H1 (cell line): ENCODE measurements around the gene OR10AD1. TPM values are rescaled to one million over a fixed set of nuclear protein-coding genes. Genes with fewer than 3 reads are reported as not detected.

Experiments
- CTCF ChIA-PET: fragments of 300-600 bp; sonication (Branson Sonifier 250); formaldehyde crosslinking; loops from one replicate; lab custom pipeline; 2021; ENCODE audit not compliant: partially characterized antibody; lab: Charles Lee
- POLR2A ChIA-PET: fragments of 300-600 bp; sonication (Branson Sonifier 250); formaldehyde crosslinking; loops from one replicate; lab custom pipeline; 2021; ENCODE audit warnings: inconsistent platforms; ENCODE audit not compliant: partially characterized antibody; lab: Charles Lee
- DNase-seq, 2 experiments: peaks; one replicate each; pipeline versions ENCODE4 v3.0.0 to v3.0.0-alpha.2; 2010 to 2022; ENCODE audit warnings: low spot score in 2 of 2, low read depth in 1 of 2, mixed read lengths in 1 of 2
- FAIRE-seq: peaks from 2 replicates; lab custom pipeline; 2011; peaks lifted over from hg19 to GRCh38; lab: Jason Lieb, UNC
- H2AFZ ChIP-seq: 2 replicates; pipeline ENCODE4 v1.8.1; 2012; ENCODE audit warnings: low read length, inconsistent platforms
- H2AK5ac ChIP-seq: 2 replicates; pipeline ENCODE4 v1.6.1; 2013; ENCODE audit warnings: low read depth, low read length
- H2BK120ac ChIP-seq: replicated peaks from 2 replicates; pipeline ENCODE3; 2013; ENCODE audit warnings: low read depth, low read length, inconsistent platforms
- H2BK12ac ChIP-seq: 2 replicates; pipeline ENCODE4 v1.6.1; 2013; ENCODE audit warnings: low read depth, low read length
- H2BK15ac ChIP-seq: 2 replicates; pipeline ENCODE4 v1.6.1; 2013; ENCODE audit warnings: low read length
- H2BK20ac ChIP-seq: 2 replicates; pipeline ENCODE4 v1.6.1; 2013; ENCODE audit warnings: low read length
- H2BK5ac ChIP-seq: 2 replicates; pipeline ENCODE4 v1.6.1; 2013; ENCODE audit warnings: low read depth, low read length
- H3K14ac ChIP-seq: 2 replicates; pipeline ENCODE4 v1.6.1; 2013; ENCODE audit warnings: inconsistent platforms; ENCODE audit not compliant: insufficient read length
- H3K18ac ChIP-seq: 2 replicates; pipeline ENCODE4 v1.6.1; 2013; ENCODE audit warnings: low read length; ENCODE audit errors: extremely low read depth
- H3K23ac ChIP-seq: 2 replicates; pipeline ENCODE4 v1.6.1; 2013; ENCODE audit warnings: inconsistent platforms; ENCODE audit not compliant: insufficient read length
- H3K23me2 ChIP-seq: 2 replicates; pipeline ENCODE4 v1.6.1; 2013; ENCODE audit warnings: low read depth, low read length
- H3K27ac ChIP-seq: 2 replicates; pipeline ENCODE4 v1.6.1; 2011; ENCODE audit warnings: low read depth, low read length, inconsistent platforms
- H3K27me3 ChIP-seq, 4 experiments: replicated peaks in 1 of 4; 1 replicate in 1 of 4; 2 replicates in 3 of 4; pipeline versions ENCODE4 v1.6.1 to v1.8.1; 2011 to 2013; ENCODE audit warnings: low read length in 3 of 4, mild to moderate bottlenecking in 3 of 4, inconsistent platforms in 2 of 4, mixed read lengths in 2 of 4, moderate library complexity in 1 of 4; ENCODE audit not compliant: control insufficient read depth in 3 of 4, insufficient read depth in 3 of 4; ENCODE audit errors: extremely low read depth in 1 of 4
- H3K36me3 ChIP-seq, 4 experiments: 2 replicates each; pipeline versions ENCODE4 v1.6.1 to v1.8.1; 2011 to 2013; ENCODE audit warnings: mild to moderate bottlenecking in 4 of 4, low read length in 3 of 4, moderate library complexity in 2 of 4, control low read depth in 1 of 4, inconsistent platforms in 1 of 4; ENCODE audit not compliant: insufficient read depth in 4 of 4, control insufficient read depth in 2 of 4
- H3K4ac ChIP-seq: replicated peaks from 2 replicates; pipeline ENCODE3; 2013; ENCODE audit warnings: low read length, low read depth, mixed read lengths, inconsistent platforms; ENCODE audit not compliant: insufficient read length
- H3K4me1 ChIP-seq, 4 experiments: replicated peaks in 1 of 4; 1 replicate in 1 of 4; 2 replicates in 3 of 4; pipeline versions ENCODE4 v1.6.1 to v1.8.1; 2011 to 2013; ENCODE audit warnings: low read length in 3 of 4, inconsistent platforms in 2 of 4, mixed read lengths in 1 of 4; ENCODE audit not compliant: insufficient read depth in 4 of 4, control insufficient read depth in 3 of 4
- H3K4me2 ChIP-seq, 2 experiments: 2 replicates each; pipeline versions ENCODE4 v1.6.1 to v1.8.1; 2011 to 2013; ENCODE audit warnings: low read depth in 2 of 2, low read length in 2 of 2, control low read depth in 1 of 2, inconsistent platforms in 1 of 2, mild to moderate bottlenecking in 1 of 2; ENCODE audit not compliant: insufficient read depth in 1 of 2
- H3K4me3 ChIP-seq, 4 experiments: fragments of 200-600, 300-600 bp in 1 of 4; sonication (generic), shearing (Covaris generic), sonication (Bioruptor Twin) in 1 of 4; 2 replicates each; pipeline versions ENCODE4 v1.5.1 to v1.8.1; 2011 to 2016; ENCODE audit warnings: low read length in 4 of 4, low read depth in 3 of 4, control low read depth in 2 of 4, inconsistent platforms in 2 of 4, mild to moderate bottlenecking in 2 of 4, mixed read lengths in 1 of 4, moderate library complexity in 1 of 4; ENCODE audit not compliant: insufficient read depth in 2 of 4; ENCODE audit errors: extremely low read depth in 1 of 4
- H3K56ac ChIP-seq: replicated peaks from 2 replicates; pipeline ENCODE3; 2013; ENCODE audit warnings: low read depth, mild to moderate bottlenecking, mixed read lengths, low read length, inconsistent platforms; ENCODE audit not compliant: insufficient read length
- H3K79me1 ChIP-seq: 2 replicates; pipeline ENCODE4 v1.6.1; 2013; ENCODE audit warnings: low read depth, low read length, control low read depth
- H3K79me2 ChIP-seq, 2 experiments: 2 replicates each; pipeline versions ENCODE4 v1.6.1 to v1.8.1; 2012 to 2013; ENCODE audit warnings: low read length in 2 of 2, mild to moderate bottlenecking in 2 of 2, inconsistent platforms in 1 of 2; ENCODE audit not compliant: insufficient read depth in 2 of 2, control insufficient read depth in 1 of 2
- H3K9ac ChIP-seq, 4 experiments: replicated peaks in 1 of 4; 1 replicate in 1 of 4; 2 replicates in 3 of 4; pipeline versions ENCODE4 v1.6.1 to v1.8.1; 2011 to 2013; ENCODE audit warnings: low read depth in 3 of 4, low read length in 3 of 4, control low read depth in 2 of 4, mild to moderate bottlenecking in 2 of 4, moderate library complexity in 2 of 4, inconsistent platforms in 1 of 4; ENCODE audit errors: extremely low read depth in 1 of 4
- H3K9me3 ChIP-seq, 2 experiments: 2 replicates each; pipeline versions ENCODE4 v1.6.1 to v1.8.1; 2012 to 2013; ENCODE audit warnings: mild to moderate bottlenecking in 2 of 2, moderate library complexity in 2 of 2, control low read depth in 1 of 2, inconsistent platforms in 1 of 2, low read depth in 1 of 2, low read length in 1 of 2, mixed read lengths in 1 of 2; ENCODE audit not compliant: insufficient read depth in 2 of 2
- H4K20me1 ChIP-seq, 2 experiments: replicated peaks in 1 of 2; 2 replicates each; pipeline versions ENCODE3 to v1.8.1; 2011 to 2013; ENCODE audit warnings: inconsistent platforms in 2 of 2, low read length in 2 of 2, mild to moderate bottlenecking in 1 of 2; ENCODE audit not compliant: insufficient read depth in 2 of 2, control insufficient read depth in 1 of 2
- H4K5ac ChIP-seq: 2 replicates; pipeline ENCODE4 v1.6.1; 2013; ENCODE audit warnings: low read length, low read depth, mixed read lengths, inconsistent platforms; ENCODE audit not compliant: insufficient read length
- H4K8ac ChIP-seq: 2 replicates; pipeline ENCODE4 v1.8.0; 2013; ENCODE audit warnings: mild to moderate bottlenecking, moderate library complexity, low read length, inconsistent platforms; ENCODE audit not compliant: insufficient read depth; ENCODE audit errors: extremely low read depth
- H4K91ac ChIP-seq: replicated peaks from 2 replicates; pipeline ENCODE3; 2013; ENCODE audit warnings: low read length, mixed read lengths, inconsistent platforms; ENCODE audit not compliant: insufficient read length
- CBX5 ChIP-seq: fragments of 300-800, 300-1000 bp; sonication (generic); IDR thresholded peaks from 2 replicates; pipeline ENCODE4 v1.7.1; 2016; ENCODE audit warnings: antibody characterized with exemption, low read length, low read depth
- CREB1 ChIP-seq: IDR thresholded peaks from 2 replicates; pipeline ENCODE4 v1.6.1; 2012; ENCODE audit warnings: inconsistent platforms
- KDM4A ChIP-seq: IDR thresholded peaks from one replicate; pipeline ENCODE4 v1.7.1; 2012; ENCODE audit warnings: low read depth, mild to moderate bottlenecking, moderate library complexity, low read length, inconsistent platforms; ENCODE audit not compliant: severe bottlenecking
- KDM5A ChIP-seq: fragments of 200-600 bp; IDR thresholded peaks from 2 replicates; pipeline ENCODE4 v1.7.1; 2012; ENCODE audit warnings: mild to moderate bottlenecking, low read length, inconsistent platforms, mixed read lengths
- RFX5 ChIP-seq: IDR thresholded peaks from 2 replicates; pipeline ENCODE4 v1.6.1; 2011; ENCODE audit warnings: low read depth, low read length, improper control_type of control experiment, borderline replicate concordance
- SIN3A ChIP-seq, 2 experiments: IDR thresholded peaks in 1 of 2; conservative IDR thresholded peaks in 1 of 2; 2 replicates each; pipeline ENCODE4 v1.6.1; 2011 to 2012; ENCODE audit warnings: low read length in 2 of 2, improper control_type of control experiment in 1 of 2, low read depth in 1 of 2, mild to moderate bottlenecking in 1 of 2
- SUZ12 ChIP-seq: fragments of 200-600 bp; sonication (generic); IDR thresholded peaks from 2 replicates; pipeline ENCODE4 v1.6.1; 2012; ENCODE audit warnings: mild to moderate bottlenecking, inconsistent platforms, low read length, moderate library complexity, mixed read lengths
- YY1 ChIP-seq: IDR thresholded peaks from 2 replicates; pipeline ENCODE4 v1.6.1; 2011; ENCODE audit warnings: low read depth, mild to moderate bottlenecking, low read length
- WGBS, 2 experiments: shearing (Covaris generic) in 1 of 2; methylation state at CpG; one replicate each; pipeline versions ENCODE4 v1.1.6 to v1.1.7; 2013 to 2015; ENCODE audit warnings: low lambda C conversion rate in 2 of 2, mixed read lengths in 2 of 2, inconsistent platforms in 1 of 2, low coverage in 1 of 2, missing lambda C conversion rate in 1 of 2; ENCODE audit not compliant: insufficient replicate concordance in 2 of 2, insufficient coverage in 1 of 2, insufficient read length in 1 of 2; ENCODE audit errors: extremely low coverage in 1 of 2, missing lambda C conversion rate in 1 of 2; 5-methylcytosine and 5-hydroxymethylcytosine counted together
- polyA plus RNA-seq, 7 experiments: library from polyadenylated mRNA; depleted of rRNA in 3 of 7; stranded (reverse) in 5 of 7; unstranded in 2 of 7; fragments of >200 nt in 5 of 7; fragments of 200-250 nt in 2 of 7; gene quantifications; 1 replicate in 5 of 7; 2 replicates in 1 of 7; 4 replicates in 1 of 7; pipeline versions ENCODE4 v1.2.1 to v1.2.3, GENCODE V29; 2011 to 2013; ENCODE audit warnings: missing spikeins in 2 of 7, mixed read lengths in 2 of 7
- total RNA-seq: library from RNA; stranded (reverse); fragmentation: NEBNext Ultra II Directional; extraction: Animal tissue kit (Norgen Biotek cat#: 25700); gene quantifications from 2 replicates; pipeline ENCODE4 v1.2.1, GENCODE V29; 2021
- TF ChIP-seq, protein P1 (sequence below), 3 experiments: IDR thresholded peaks; 1 replicate in 2 of 3; 2 replicates in 1 of 3; pipeline versions ENCODE4 v1.5.1 to v1.6.1; 2011; ENCODE audit warnings: low read length in 3 of 3, mild to moderate bottlenecking in 3 of 3, inconsistent platforms in 2 of 3, low read depth in 1 of 3, moderate library complexity in 1 of 3; ENCODE audit not compliant: insufficient read depth in 1 of 3; ENCODE audit errors: control extremely low read depth in 1 of 3
- TF ChIP-seq, protein P2 (sequence below): IDR thresholded peaks from 2 replicates; pipeline ENCODE4 v1.6.1; 2011; ENCODE audit warnings: low read depth, mild to moderate bottlenecking, low read length; ENCODE audit not compliant: insufficient read depth

The OR10AD1 gene
- total and polyA plus RNA-seq, 2 of the 8 experiments (the other 6 are each of a cell fraction or from before 2014, with no cell fraction given), result not detected

DNA sequence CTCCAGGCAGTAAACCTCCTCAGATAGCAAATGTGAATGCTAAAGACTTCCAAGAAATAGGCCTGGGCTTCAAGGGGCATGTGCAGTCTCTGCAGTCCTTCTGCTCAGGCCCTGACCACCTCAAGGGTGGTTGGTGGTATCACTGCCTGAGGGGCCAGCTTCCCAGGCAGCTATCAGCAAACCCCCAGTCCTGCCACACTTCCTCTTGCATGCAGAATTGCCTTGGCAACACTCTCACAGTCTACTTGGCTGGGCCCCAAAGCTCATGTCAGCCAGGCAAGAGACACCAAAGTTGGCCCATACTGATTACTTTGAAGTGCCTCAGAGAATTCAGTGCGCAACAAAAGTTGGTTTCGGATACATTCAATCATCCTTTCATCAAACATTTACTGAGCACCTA lies 42.3 kb downstream of the OR10AD1 start:
- no peak for FAIRE-seq
- CTCF ChIA-PET, result interaction anchor here (0.6 to 1.6 kb wide), 6 partner anchors 8 to 419 kb away, joined by 3 to 5 read pairs (median 3); no protein-coding TSS in a partner anchor
- no peak overlapping the region for H3K27ac ChIP-seq

More for the DNA sequence above, 42.3 kb downstream of the OR10AD1 start:
- no peak overlapping the region for H3K4me2 ChIP-seq
- H3K4me3 ChIP-seq, result no peak overlapping the region
- no peak overlapping the region for H2AK5ac ChIP-seq
- POLR2A ChIA-PET, result interaction anchor here (1.1 kb wide), 1 partner anchor 83 kb away, joined by 3 read pairs; no protein-coding TSS in a partner anchor
- no peak overlapping the region for H3K23ac ChIP-seq
- no peak overlapping the region for H4K91ac ChIP-seq
- H4K20me1 ChIP-seq, result no peaks in the 10 kb centered on the region
- H4K5ac ChIP-seq, result no peak overlapping the region
- no peak overlapping the region for H2AFZ ChIP-seq
- no peak overlapping the region for H2BK12ac ChIP-seq
- peaks cover 4% of the 10 kb centered on the region; the same call in 1 of the 2 replicates for H3K23me2 ChIP-seq
- no peak overlapping the region for H3K4ac ChIP-seq
- H3K4me1 ChIP-seq, result peaks cover 0 to 5% (median under 1%) of the 10 kb centered on the region in 4 experiments; a peak in 2 of 7 replicates
- no peak overlapping the region for H3K56ac ChIP-seq
- 88% methylated on average over 2 of the region's 2 CpGs; no CpG with 5 or more reads in 1 of the 2 experiments for WGBS, 2 experiments
- no peak overlapping the region for H3K18ac ChIP-seq
- H2BK120ac ChIP-seq, result no peak overlapping the region
- no peaks in the 10 kb centered on the region for H3K36me3 ChIP-seq
- H3K14ac ChIP-seq, result no peak overlapping the region
- no peak for DNase-seq
- no peaks in the 10 kb centered on the region for H3K27me3 ChIP-seq
- no peak overlapping the region for H3K9ac ChIP-seq
- no peak overlapping the region for H2BK5ac ChIP-seq
- H4K8ac ChIP-seq, result no peak overlapping the region
- no peak for TF ChIP-seq KDM4A
- TF ChIP-seq CBX5, result no peak
- TF ChIP-seq, protein P1, sequence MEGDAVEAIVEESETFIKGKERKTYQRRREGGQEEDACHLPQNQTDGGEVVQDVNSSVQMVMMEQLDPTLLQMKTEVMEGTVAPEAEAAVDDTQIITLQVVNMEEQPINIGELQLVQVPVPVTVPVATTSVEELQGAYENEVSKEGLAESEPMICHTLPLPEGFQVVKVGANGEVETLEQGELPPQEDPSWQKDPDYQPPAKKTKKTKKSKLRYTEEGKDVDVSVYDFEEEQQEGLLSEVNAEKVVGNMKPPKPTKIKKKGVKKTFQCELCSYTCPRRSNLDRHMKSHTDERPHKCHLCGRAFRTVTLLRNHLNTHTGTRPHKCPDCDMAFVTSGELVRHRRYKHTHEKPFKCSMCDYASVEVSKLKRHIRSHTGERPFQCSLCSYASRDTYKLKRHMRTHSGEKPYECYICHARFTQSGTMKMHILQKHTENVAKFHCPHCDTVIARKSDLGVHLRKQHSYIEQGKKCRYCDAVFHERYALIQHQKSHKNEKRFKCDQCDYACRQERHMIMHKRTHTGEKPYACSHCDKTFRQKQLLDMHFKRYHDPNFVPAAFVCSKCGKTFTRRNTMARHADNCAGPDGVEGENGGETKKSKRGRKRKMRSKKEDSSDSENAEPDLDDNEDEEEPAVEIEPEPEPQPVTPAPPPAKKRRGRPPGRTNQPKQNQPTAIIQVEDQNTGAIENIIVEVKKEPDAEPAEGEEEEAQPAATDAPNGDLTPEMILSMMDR (IDR thresholded peaks at IDR 0.05; ENCODE audit: control extremely low read depth in 1 of 3, insufficient read depth in 1 of 3, low read depth in 1 of 3, low read length in 3 of 3), result no peak
- TF ChIP-seq SUZ12, result no peak
- TF ChIP-seq, protein P2, sequence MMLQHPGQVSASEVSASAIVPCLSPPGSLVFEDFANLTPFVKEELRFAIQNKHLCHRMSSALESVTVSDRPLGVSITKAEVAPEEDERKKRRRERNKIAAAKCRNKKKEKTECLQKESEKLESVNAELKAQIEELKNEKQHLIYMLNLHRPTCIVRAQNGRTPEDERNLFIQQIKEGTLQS, result no peak
- no peak for TF ChIP-seq CREB1
- no peak for TF ChIP-seq RFX5
- TF ChIP-seq SIN3A (conservative IDR thresholded peaks at IDR 0.05 in 1 of 2, IDR thresholded peaks at IDR 0.05 in 1 of 2; ENCODE audit: low read depth in 1 of 2, low read length in 2 of 2), result no peak
- TF ChIP-seq YY1, result no peak
- TF ChIP-seq KDM5A, result no peak
- no peaks in the 10 kb centered on the region for H3K9me3 ChIP-seq
- H2BK20ac ChIP-seq, result no peak overlapping the region
- no peaks in the 10 kb centered on the region for H3K79me2 ChIP-seq
- H2BK15ac ChIP-seq, result no peak overlapping the region
- no peaks in the 10 kb centered on the region for H3K79me1 ChIP-seq
